ENCODE data around the gene TMCO4.

Gene TMCO4

GRCh38 chr1:19683351-19683750, 116.4 kb downstream of the TMCO4 start:
- H3K4me1 ChIP-seq (ENCODE audit: control insufficient read depth in 1 of 2, insufficient read depth in 2 of 2, low read length in 2 of 2) = no peaks in the 10 kb centered on the region
- H3K27ac ChIP-seq (ENCODE audit: low read depth, low read length) = no peak overlapping the region
- no peaks in the 10 kb centered on the region for H3K27me3 ChIP-seq (ENCODE audit: insufficient read depth, low read length)
- H3K4me2 ChIP-seq (ENCODE audit: low read length) = no peak overlapping the region
- H2BK12ac ChIP-seq (ENCODE audit: low read length) = no peak overlapping the region
- H3K23ac ChIP-seq (ENCODE audit: low read length) = no peak overlapping the region
- no peak overlapping the region for H3K4me3 ChIP-seq (ENCODE audit: low read depth, low read length)
- H3K9ac ChIP-seq (ENCODE audit: low read length) = no peak overlapping the region
- H3K14ac ChIP-seq (ENCODE audit: low read length) = no peak overlapping the region
- H4K8ac ChIP-seq (ENCODE audit: low read depth, low read length) = no peak overlapping the region
- no peak overlapping the region for H3K4ac ChIP-seq (ENCODE audit: low read depth, low read length)
- H2BK120ac ChIP-seq (ENCODE audit: insufficient read depth, low read length, poor library complexity) = no peak overlapping the region
- WGBS (ENCODE audit: extremely low coverage, insufficient coverage, insufficient read length) = no CpG with 5 or more reads among the region's 8 CpGs
- no peak overlapping the region for H2AFZ ChIP-seq (ENCODE audit: insufficient read depth, low read length, poor library complexity)
- H4K91ac ChIP-seq (ENCODE audit: low read depth, low read length) = no peak overlapping the region
- H3K79me1 ChIP-seq (ENCODE audit: low read length) = no peaks in the 10 kb centered on the region
- no peaks in the 10 kb centered on the region for H3K36me3 ChIP-seq (ENCODE audit: control insufficient read depth in 1 of 2, insufficient read depth in 2 of 2, low read length in 2 of 2)
- no peaks in the 10 kb centered on the region for H3K79me2 ChIP-seq (ENCODE audit: control insufficient read depth, insufficient read depth, low read length, poor library complexity)
- H2BK5ac ChIP-seq (ENCODE audit: low read depth, low read length, poor library complexity) = no peak overlapping the region
- H3K9me3 ChIP-seq (ENCODE audit: insufficient read depth, low read depth, low read length) = peaks cover 2% of the 10 kb centered on the region
- H2AK5ac ChIP-seq (ENCODE audit: low read length) = no peak overlapping the region
- H4K12ac ChIP-seq (ENCODE audit: low read depth, low read length) = no peak overlapping the region
- no peak for DNase-seq
- H3K18ac ChIP-seq (ENCODE audit: low read length) = no peak overlapping the region

GRCh38 chr1:19682901-19683300, 116.8 kb downstream of the TMCO4 start:
- H3K27me3 ChIP-seq (ENCODE audit: insufficient read depth, low read length) = no peaks in the 10 kb centered on the region
- H2AK5ac ChIP-seq (ENCODE audit: low read length) = no peak overlapping the region
- H3K9ac ChIP-seq (ENCODE audit: low read length) = no peak overlapping the region
- no peaks in the 10 kb centered on the region for H3K36me3 ChIP-seq (ENCODE audit: control insufficient read depth in 1 of 2, insufficient read depth in 2 of 2, low read length in 2 of 2)
- no peak overlapping the region for H3K14ac ChIP-seq (ENCODE audit: low read length)
- no peak overlapping the region for H2BK12ac ChIP-seq (ENCODE audit: low read length)
- DNase-seq = no peak
- H3K18ac ChIP-seq (ENCODE audit: low read length) = no peak overlapping the region
- no peaks in the 10 kb centered on the region for H3K79me1 ChIP-seq (ENCODE audit: low read length)
- no peak overlapping the region for H3K23ac ChIP-seq (ENCODE audit: low read length)
- H3K9me3 ChIP-seq (ENCODE audit: insufficient read depth, low read depth, low read length) = peaks cover 2% of the 10 kb centered on the region
- no peak overlapping the region for H3K4ac ChIP-seq (ENCODE audit: low read depth, low read length)
- H3K4me2 ChIP-seq (ENCODE audit: low read length) = no peak overlapping the region
- no peak overlapping the region for H2BK5ac ChIP-seq (ENCODE audit: low read depth, low read length, poor library complexity)
- H3K4me1 ChIP-seq (ENCODE audit: control insufficient read depth in 1 of 2, insufficient read depth in 2 of 2, low read length in 2 of 2) = no peaks in the 10 kb centered on the region
- WGBS (ENCODE audit: extremely low coverage, insufficient coverage, insufficient read length) = no CpG with 5 or more reads among the region's 7 CpGs
- H2AFZ ChIP-seq (ENCODE audit: insufficient read depth, low read length, poor library complexity) = no peak overlapping the region
- no peak overlapping the region for H3K27ac ChIP-seq (ENCODE audit: low read depth, low read length)
- H4K12ac ChIP-seq (ENCODE audit: low read depth, low read length) = no peak overlapping the region
- no peak overlapping the region for H2BK120ac ChIP-seq (ENCODE audit: insufficient read depth, low read length, poor library complexity)
- no peak overlapping the region for H4K91ac ChIP-seq (ENCODE audit: low read depth, low read length)
- no peak overlapping the region for H3K4me3 ChIP-seq (ENCODE audit: low read depth, low read length)
- no peaks in the 10 kb centered on the region for H3K79me2 ChIP-seq (ENCODE audit: control insufficient read depth, insufficient read depth, low read length, poor library complexity)
- no peak overlapping the region for H4K8ac ChIP-seq (ENCODE audit: low read depth, low read length)

DNA sequence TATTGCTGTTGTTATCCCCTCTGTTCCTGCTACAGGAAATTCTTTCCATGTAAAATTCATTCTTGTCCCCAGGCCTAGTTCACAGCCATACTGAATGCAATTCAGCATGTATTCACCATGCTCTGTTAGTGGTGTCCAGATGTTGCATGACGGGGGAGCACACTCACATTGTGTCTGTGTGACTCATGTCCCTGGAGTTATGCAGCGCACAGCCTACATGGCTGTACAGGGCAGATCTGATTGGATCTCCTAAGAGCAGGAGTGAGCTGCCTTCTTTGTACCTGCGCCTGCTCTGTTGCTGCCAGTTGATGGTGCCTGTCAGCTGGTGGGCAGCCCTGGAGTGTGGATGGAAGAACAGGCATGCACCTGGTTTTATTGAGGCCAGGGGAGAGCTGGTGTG, 117.5 kb downstream of the TMCO4 start:
- H2AK5ac ChIP-seq (ENCODE audit: low read length) = no peak overlapping the region
- no peaks in the 10 kb centered on the region for H3K79me1 ChIP-seq (ENCODE audit: low read length)
- H3K4me3 ChIP-seq (ENCODE audit: low read depth, low read length) = no peak overlapping the region
- no peak overlapping the region for H3K9ac ChIP-seq (ENCODE audit: low read length)
- H3K18ac ChIP-seq (ENCODE audit: low read length) = no peak overlapping the region
- H3K27ac ChIP-seq (ENCODE audit: low read depth, low read length) = no peak overlapping the region
- H4K8ac ChIP-seq (ENCODE audit: low read depth, low read length) = no peak overlapping the region
- no peak overlapping the region for H2BK12ac ChIP-seq (ENCODE audit: low read length)
- H3K79me2 ChIP-seq (ENCODE audit: control insufficient read depth, insufficient read depth, low read length, poor library complexity) = no peaks in the 10 kb centered on the region
- no peak overlapping the region for H2BK120ac ChIP-seq (ENCODE audit: insufficient read depth, low read length, poor library complexity)
- H3K36me3 ChIP-seq (ENCODE audit: control insufficient read depth in 1 of 2, insufficient read depth in 2 of 2, low read length in 2 of 2) = no peaks in the 10 kb centered on the region
- H3K4me2 ChIP-seq (ENCODE audit: low read length) = no peak overlapping the region
- H3K9me3 ChIP-seq (ENCODE audit: insufficient read depth, low read depth, low read length) = peaks cover 2% of the 10 kb centered on the region
- H3K27me3 ChIP-seq (ENCODE audit: insufficient read depth, low read length) = no peaks in the 10 kb centered on the region
- no peak overlapping the region for H3K23ac ChIP-seq (ENCODE audit: low read length)
- H3K14ac ChIP-seq (ENCODE audit: low read length) = no peak overlapping the region
- no CpG with 5 or more reads among the region's 3 CpGs for WGBS (ENCODE audit: extremely low coverage, insufficient coverage, insufficient read length)
- no peaks in the 10 kb centered on the region for H3K4me1 ChIP-seq (ENCODE audit: control insufficient read depth in 1 of 2, insufficient read depth in 2 of 2, low read length in 2 of 2)
- DNase-seq = peak; percentile 64 to 74
- no peak overlapping the region for H4K12ac ChIP-seq (ENCODE audit: low read depth, low read length)
- H4K91ac ChIP-seq (ENCODE audit: low read depth, low read length) = no peak overlapping the region
- no peak overlapping the region for H2BK5ac ChIP-seq (ENCODE audit: low read depth, low read length, poor library complexity)
- no peak overlapping the region for H2AFZ ChIP-seq (ENCODE audit: insufficient read depth, low read length, poor library complexity)
- H3K4ac ChIP-seq (ENCODE audit: low read depth, low read length) = no peak overlapping the region

DNA sequence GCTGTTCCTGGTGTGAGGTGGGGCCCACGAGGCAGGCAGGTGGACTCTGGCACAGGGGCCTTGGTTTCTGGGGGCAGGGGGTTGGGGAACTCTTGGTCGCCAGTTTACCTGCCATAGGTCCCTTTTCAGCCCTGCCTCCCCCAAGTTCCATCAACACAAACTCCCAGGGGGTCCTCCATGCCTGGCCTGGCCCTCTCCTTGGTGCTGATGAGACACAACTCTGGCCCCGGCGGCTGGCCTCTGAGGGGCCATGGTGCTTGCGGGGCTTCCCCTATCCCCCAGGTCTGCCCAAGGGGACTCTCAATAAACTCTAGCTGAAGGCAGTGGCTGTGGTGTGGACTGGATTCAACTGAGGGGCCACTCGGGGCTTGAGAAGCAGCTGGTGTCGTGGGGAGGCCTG, 119.1 kb downstream of the TMCO4 start:
- H4K12ac ChIP-seq (ENCODE audit: low read depth, low read length) = no peak overlapping the region
- H4K8ac ChIP-seq (ENCODE audit: low read depth, low read length) = no peak overlapping the region
- no peak for DNase-seq
- no peak overlapping the region for H3K14ac ChIP-seq (ENCODE audit: low read length)
- H2AFZ ChIP-seq (ENCODE audit: insufficient read depth, low read length, poor library complexity) = no peak overlapping the region
- H3K9me3 ChIP-seq (ENCODE audit: insufficient read depth, low read depth, low read length) = peaks cover 2% of the 10 kb centered on the region
- H3K4me1 ChIP-seq (ENCODE audit: control insufficient read depth in 1 of 2, insufficient read depth in 2 of 2, low read length in 2 of 2) = no peaks in the 10 kb centered on the region
- H3K4ac ChIP-seq (ENCODE audit: low read depth, low read length) = no peak overlapping the region
- H3K27ac ChIP-seq (ENCODE audit: low read depth, low read length) = no peak overlapping the region
- no peaks in the 10 kb centered on the region for H3K36me3 ChIP-seq (ENCODE audit: control insufficient read depth in 1 of 2, insufficient read depth in 2 of 2, low read length in 2 of 2)
- no peak overlapping the region for H2BK120ac ChIP-seq (ENCODE audit: insufficient read depth, low read length, poor library complexity)
- H4K91ac ChIP-seq (ENCODE audit: low read depth, low read length) = no peak overlapping the region
- no CpG with 5 or more reads among the region's 7 CpGs for WGBS (ENCODE audit: extremely low coverage, insufficient coverage, insufficient read length)
- H3K9ac ChIP-seq (ENCODE audit: low read length) = no peak overlapping the region
- no peaks in the 10 kb centered on the region for H3K27me3 ChIP-seq (ENCODE audit: insufficient read depth, low read length)
- H2BK5ac ChIP-seq (ENCODE audit: low read depth, low read length, poor library complexity) = no peak overlapping the region
- H3K4me3 ChIP-seq (ENCODE audit: low read depth, low read length) = no peak overlapping the region
- H2AK5ac ChIP-seq (ENCODE audit: low read length) = no peak overlapping the region
- H2BK12ac ChIP-seq (ENCODE audit: low read length) = no peak overlapping the region
- no peaks in the 10 kb centered on the region for H3K79me2 ChIP-seq (ENCODE audit: control insufficient read depth, insufficient read depth, low read length, poor library complexity)
- H3K18ac ChIP-seq (ENCODE audit: low read length) = no peak overlapping the region
- no peak overlapping the region for H3K4me2 ChIP-seq (ENCODE audit: low read length)
- H3K23ac ChIP-seq (ENCODE audit: low read length) = no peak overlapping the region
- no peaks in the 10 kb centered on the region for H3K79me1 ChIP-seq (ENCODE audit: low read length)
